KMS-11 (cell line): ENCODE data around the gene JAKMIP1.
"Not testable (repeated sequence)": the region's sequence is repeated elsewhere in the genome, so short reads cannot be mapped to it uniquely, and the experiment has no call there.

ENCODE experiments used
- H2AFZ ChIP-seq: fragments of 200-600 bp; sonication (generic); 2 replicates; pipeline ENCODE4 v1.6.1; 2016; ENCODE audit warnings: antibody characterized with exemption, mixed run types, low read depth
- H3K27ac ChIP-seq: fragments of 200-600 bp; sonication (generic); 2 replicates; pipeline ENCODE4 v1.6.1; 2016; ENCODE audit warnings: mild to moderate bottlenecking, mixed run types
- H3K27me3 ChIP-seq: fragments of 200-600 bp; sonication (generic); 2 replicates; pipeline ENCODE4 v1.6.1; 2017; ENCODE audit warnings: mild to moderate bottlenecking, low read depth, mixed run types, moderate library complexity; ENCODE audit not compliant: insufficient read depth
- H3K36me3 ChIP-seq: fragments of 200-600 bp; sonication (generic); 2 replicates; pipeline ENCODE4 v1.6.1; 2017; ENCODE audit warnings: mild to moderate bottlenecking, mixed run types; ENCODE audit not compliant: insufficient read depth
- H3K4me1 ChIP-seq: fragments of 200-600 bp; sonication (generic); 2 replicates; pipeline ENCODE4 v1.6.1; 2016; ENCODE audit warnings: mild to moderate bottlenecking, low read depth, mixed run types; ENCODE audit not compliant: poor library complexity, severe bottlenecking
- H3K4me2 ChIP-seq: fragments of 200-600 bp; sonication (generic); 2 replicates; pipeline ENCODE4 v1.7.0; 2016; ENCODE audit warnings: mild to moderate bottlenecking, mixed run types
- H3K4me3 ChIP-seq: fragments of 200-600 bp; sonication (generic); IDR thresholded peaks from 2 replicates; pipeline ENCODE4 v1.6.1; 2017; ENCODE audit warnings: low read depth, low read length, mixed read lengths; ENCODE audit not compliant: insufficient read depth
- H3K79me2 ChIP-seq: fragments of 200-600 bp; sonication (generic); 2 replicates; pipeline ENCODE4 v1.6.1; 2016; ENCODE audit warnings: low read depth, mixed run types; ENCODE audit not compliant: insufficient read depth
- H3K9ac ChIP-seq: fragments of 200-600 bp; sonication (generic); 2 replicates; pipeline ENCODE4 v1.6.1; 2016; ENCODE audit warnings: mild to moderate bottlenecking, mixed run types
- H4K20me1 ChIP-seq: fragments of 200-600 bp; sonication (generic); 2 replicates; pipeline ENCODE4 v1.6.1; 2016; ENCODE audit warnings: mild to moderate bottlenecking, mixed run types; ENCODE audit not compliant: insufficient read depth
- TF ChIP-seq, protein P1 (sequence below): fragments of 200-600 bp; sonication (generic); conservative IDR thresholded peaks from 2 replicates; pipeline ENCODE4 v1.6.1; 2017; ENCODE audit warnings: low read depth, mild to moderate bottlenecking, antibody characterized with exemption, low read length, moderate library complexity, mixed read lengths

The JAKMIP1 gene

DNA sequence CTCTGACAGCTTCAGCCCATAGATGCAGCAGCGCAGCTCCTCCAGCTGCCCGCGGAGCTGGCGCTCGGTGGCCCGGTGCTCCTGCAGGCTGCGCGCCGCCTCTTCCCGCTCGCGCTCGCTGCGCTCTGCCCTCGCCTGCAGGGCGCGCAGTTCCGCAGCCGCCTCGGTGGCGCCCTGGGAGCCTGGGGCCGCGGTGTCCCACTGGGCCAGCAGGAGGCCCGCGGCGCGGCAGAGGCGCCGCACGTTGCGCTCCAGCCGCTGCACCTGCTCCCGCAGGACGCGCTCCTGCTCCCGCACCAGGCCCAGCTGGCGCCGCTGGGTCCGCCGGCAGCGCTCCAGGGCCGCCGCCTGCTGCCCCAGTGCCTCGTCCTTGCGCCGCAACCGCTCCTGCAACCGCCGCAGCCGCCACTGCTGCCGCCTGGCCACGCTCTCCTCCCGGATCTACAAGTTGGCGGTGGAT is 192.2 kb downstream of the JAKMIP1 start:
- no peaks in the 10 kb centered on the region for H3K27me3 ChIP-seq

DNA sequence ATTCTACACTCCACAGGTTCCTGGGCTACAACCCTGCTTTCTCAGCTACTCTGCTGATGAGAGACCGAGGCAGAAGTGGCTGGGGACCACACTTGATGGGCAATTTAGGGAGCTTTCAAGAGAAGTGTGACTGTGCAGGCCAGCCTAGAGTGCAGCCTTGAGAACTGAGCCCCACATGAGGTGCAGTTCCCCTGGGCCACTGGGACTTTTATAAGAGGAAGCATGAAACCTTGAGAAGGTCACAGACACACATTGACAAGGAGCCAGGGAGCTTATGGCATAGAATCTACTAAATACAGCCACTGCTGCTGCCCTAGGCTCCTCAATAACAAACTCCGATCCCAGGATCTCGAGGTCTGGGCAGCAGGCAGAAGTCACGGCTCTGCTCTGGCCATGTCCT is 195.2 kb downstream of the JAKMIP1 start:
- H3K27ac ChIP-seq: no peak overlapping the region
- H3K4me3 ChIP-seq: no peak overlapping the region
- no peaks in the 10 kb centered on the region for H3K36me3 ChIP-seq
- H4K20me1 ChIP-seq: no peaks in the 10 kb centered on the region
- no peak overlapping the region for H3K9ac ChIP-seq
- no peak overlapping the region for H2AFZ ChIP-seq
- no peaks in the 10 kb centered on the region for H3K4me1 ChIP-seq
- TF ChIP-seq, protein P1, sequence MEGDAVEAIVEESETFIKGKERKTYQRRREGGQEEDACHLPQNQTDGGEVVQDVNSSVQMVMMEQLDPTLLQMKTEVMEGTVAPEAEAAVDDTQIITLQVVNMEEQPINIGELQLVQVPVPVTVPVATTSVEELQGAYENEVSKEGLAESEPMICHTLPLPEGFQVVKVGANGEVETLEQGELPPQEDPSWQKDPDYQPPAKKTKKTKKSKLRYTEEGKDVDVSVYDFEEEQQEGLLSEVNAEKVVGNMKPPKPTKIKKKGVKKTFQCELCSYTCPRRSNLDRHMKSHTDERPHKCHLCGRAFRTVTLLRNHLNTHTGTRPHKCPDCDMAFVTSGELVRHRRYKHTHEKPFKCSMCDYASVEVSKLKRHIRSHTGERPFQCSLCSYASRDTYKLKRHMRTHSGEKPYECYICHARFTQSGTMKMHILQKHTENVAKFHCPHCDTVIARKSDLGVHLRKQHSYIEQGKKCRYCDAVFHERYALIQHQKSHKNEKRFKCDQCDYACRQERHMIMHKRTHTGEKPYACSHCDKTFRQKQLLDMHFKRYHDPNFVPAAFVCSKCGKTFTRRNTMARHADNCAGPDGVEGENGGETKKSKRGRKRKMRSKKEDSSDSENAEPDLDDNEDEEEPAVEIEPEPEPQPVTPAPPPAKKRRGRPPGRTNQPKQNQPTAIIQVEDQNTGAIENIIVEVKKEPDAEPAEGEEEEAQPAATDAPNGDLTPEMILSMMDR: no peak
- H3K27me3 ChIP-seq: no peaks in the 10 kb centered on the region
- no peaks in the 10 kb centered on the region for H3K79me2 ChIP-seq
- H3K4me2 ChIP-seq: no peak overlapping the region

More for the DNA sequence above, 192.2 kb downstream of the JAKMIP1 start:
- TF ChIP-seq, protein P1: no peak
- Histone ChIP-seq H3K79me2 (no peaks in the 10 kb centered on the region), H3K27ac (no peak overlapping the region), H3K4me3 (no peak overlapping the region), H3K4me1 (no peaks in the 10 kb centered on the region), H2AFZ (no peak overlapping the region), H3K4me2 (no peak overlapping the region), H3K36me3 (no peaks in the 10 kb centered on the region), H4K20me1 (no peaks in the 10 kb centered on the region), H3K9ac (no peak overlapping the region)

DNA sequence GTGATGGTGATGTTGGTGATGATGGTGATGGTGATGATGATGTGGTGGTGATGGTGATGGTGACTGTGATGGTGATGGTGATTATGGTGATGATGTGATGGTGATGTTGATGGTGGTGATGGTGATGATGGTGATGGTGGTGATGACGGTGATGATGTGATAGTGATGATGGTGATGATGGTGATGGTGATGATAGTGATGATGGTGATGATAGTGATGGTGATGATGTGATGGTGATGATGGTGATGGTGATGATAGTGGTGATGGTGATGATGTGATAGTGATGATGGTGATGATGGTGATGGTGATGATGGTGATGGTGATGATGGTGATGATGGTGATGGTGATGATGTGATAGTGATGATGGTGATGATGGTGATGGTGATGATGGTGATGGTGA is 196.9 kb downstream of the JAKMIP1 start:
- H3K4me3 ChIP-seq, H2AFZ ChIP-seq, H3K36me3 ChIP-seq, H3K79me2 ChIP-seq, H4K20me1 ChIP-seq, H3K9ac ChIP-seq, H3K27me3 ChIP-seq, H3K4me2 ChIP-seq, H3K4me1 ChIP-seq, H3K27ac ChIP-seq: not testable (repeated sequence)

DNA sequence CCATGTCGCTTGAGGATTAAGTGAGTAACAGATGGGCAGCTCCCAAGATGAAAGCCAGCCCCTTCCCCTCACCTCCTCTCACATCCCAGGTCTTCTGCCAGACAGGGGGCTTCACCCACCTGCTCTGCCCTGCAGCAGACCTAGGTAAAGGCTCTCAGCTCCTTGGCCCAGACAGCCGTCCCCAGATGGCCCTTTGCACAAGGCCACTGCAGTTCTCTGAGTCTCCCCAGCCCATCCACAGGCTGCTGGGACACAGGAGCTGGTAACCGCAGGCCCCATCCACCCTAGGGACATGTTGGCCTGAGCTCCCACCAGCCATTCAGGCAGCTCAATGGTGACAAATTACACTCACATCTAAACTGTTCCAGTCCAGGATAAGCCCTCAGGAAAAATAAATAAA is 197.4 kb downstream of the JAKMIP1 start:
- no peaks in the 10 kb centered on the region for H3K4me1 ChIP-seq

DNA sequence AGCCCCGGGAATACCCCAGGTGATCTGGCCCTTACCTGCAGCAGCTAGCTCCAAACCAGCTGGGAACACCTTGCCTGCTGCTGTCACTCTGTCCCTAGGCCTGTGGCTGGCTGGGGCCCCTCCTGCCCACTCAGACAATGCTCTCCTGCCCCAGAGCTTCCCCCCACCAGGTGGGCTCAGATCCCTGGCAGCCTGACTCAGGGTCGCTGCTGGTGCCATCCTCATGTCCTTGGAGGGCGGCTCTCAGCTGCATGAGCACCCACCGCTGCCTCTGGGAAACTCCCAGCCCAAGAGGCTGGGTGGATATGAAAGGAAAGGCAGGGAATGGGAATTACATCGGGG is 197.9 kb downstream of the JAKMIP1 start:
- TF ChIP-seq, protein P1: no peak
- no peaks in the 10 kb centered on the region for H3K27me3 ChIP-seq
- H4K20me1 ChIP-seq: no peaks in the 10 kb centered on the region
- H3K36me3 ChIP-seq: no peaks in the 10 kb centered on the region
- no peak overlapping the region for H3K27ac ChIP-seq
- H3K9ac ChIP-seq: no peak overlapping the region
- no peak overlapping the region for H2AFZ ChIP-seq
- H3K4me1 ChIP-seq: no peaks in the 10 kb centered on the region
- no peak overlapping the region for H3K4me2 ChIP-seq
- H3K79me2 ChIP-seq: no peaks in the 10 kb centered on the region
- no peak overlapping the region for H3K4me3 ChIP-seq

More for the DNA sequence above, 197.4 kb downstream of the JAKMIP1 start:
- no peak overlapping the region for H2AFZ ChIP-seq
- no peak overlapping the region for H3K27ac ChIP-seq
- no peaks in the 10 kb centered on the region for H3K27me3 ChIP-seq
- no peak overlapping the region for H3K9ac ChIP-seq
- H3K4me2 ChIP-seq: no peak overlapping the region
- H3K36me3 ChIP-seq: no peaks in the 10 kb centered on the region
- no peaks in the 10 kb centered on the region for H3K79me2 ChIP-seq
- H3K4me3 ChIP-seq: no peak overlapping the region
- H4K20me1 ChIP-seq: no peaks in the 10 kb centered on the region
- TF ChIP-seq, protein P1: no peak
